HCT116 (cell line): ENCODE measurements around the gene IMMP2L. TPM values are rescaled to one million over a fixed set of nuclear protein-coding genes. Genes with fewer than 3 reads are reported as not detected.

Experiments
- ATAC-seq: fragments of 200-7000 bp; cut with Tn5 transposase; 2 replicates; pipeline ENCODE4 v1.9.1; 2020; ENCODE audit warnings: mild to moderate bottlenecking, moderate library complexity
- BruUV-seq: library from RNA; stranded (reverse); fragments of 400-500 nt; replicated peaks from 2 replicates; lab custom pipeline; 2021; lab: Mats Ljungman, UMichigan
- CTCF ChIA-PET: fragments of 300-600 bp; sonication (Branson Sonifier 250); formaldehyde crosslinking; loops from one replicate; lab custom pipeline; 2021; ENCODE audit warnings: antibody characterized with exemption; lab: Charles Lee
- POLR2A ChIA-PET: fragments of 300-600, 350-600 bp; sonication (Branson Sonifier 250); formaldehyde crosslinking; loops from one replicate; lab custom pipeline; 2021; ENCODE audit warnings: antibody characterized with exemption; lab: Charles Lee
- RAD21 ChIA-PET, 2 experiments: fragments of 300-600 bp; sonication (Branson Sonifier 250); formaldehyde crosslinking; loops; one replicate each; lab custom pipeline; 2023; ENCODE audit warnings: low total read pairs in 2 of 2; ENCODE audit not compliant: uncharacterized antibody in 2 of 2, unreplicated experiment in 2 of 2, low non-redundant PET in 1 of 2; lab: Charles Lee
- DNase-seq: peaks from one replicate; pipeline ENCODE4 v3.0.0-alpha.2; 2010; ENCODE audit warnings: low read depth, low spot score
- H2AFZ ChIP-seq: fragments of 200-600 bp; shearing (Covaris generic), sonication (generic); 2 replicates; pipeline ENCODE4 v1.6.1; 2017; ENCODE audit warnings: low read depth, mixed run types, mixed read lengths, antibody characterized with exemption, low read length; ENCODE audit not compliant: poor library complexity, severe bottlenecking
- H3K27ac ChIP-seq: 2 replicates; pipeline ENCODE4 v1.5.1; 2012; ENCODE audit warnings: low read depth, low read length
- H3K27me3 ChIP-seq: fragments of 200-600 bp; sonication (generic); 2 replicates; pipeline ENCODE4 v1.6.1; 2016; ENCODE audit warnings: mixed run types, low read length, mixed read lengths; ENCODE audit not compliant: insufficient read depth
- H3K36me3 ChIP-seq, 2 experiments: fragments of 200-500 bp in 1 of 2; fragments of 200-600 bp in 1 of 2; sonication (Bioruptor generic) in 1 of 2; sonication (generic) in 1 of 2; 2 replicates each; pipeline versions ENCODE4 v1.5.1 to v1.6.1; 2014 to 2016; ENCODE audit warnings: low read length in 2 of 2, inconsistent platforms in 1 of 2, mixed read lengths in 1 of 2, mixed run types in 1 of 2; ENCODE audit not compliant: insufficient read depth in 2 of 2, control insufficient read depth in 1 of 2
- H3K4me1 ChIP-seq, 2 experiments: fragments of 200-600 bp in 1 of 2; sonication (generic) in 1 of 2; 2 replicates each; pipeline versions ENCODE4 v1.5.1 to v1.6.1; 2012 to 2017; ENCODE audit warnings: low read length in 2 of 2, inconsistent platforms in 1 of 2, mild to moderate bottlenecking in 1 of 2, mixed read lengths in 1 of 2, mixed run types in 1 of 2, moderate library complexity in 1 of 2; ENCODE audit not compliant: insufficient read depth in 2 of 2, control insufficient read depth in 1 of 2
- H3K4me2 ChIP-seq: fragments of 200-600 bp; sonication (generic); 2 replicates; pipeline ENCODE4 v1.6.1; 2017; ENCODE audit warnings: mixed run types, low read length, mixed read lengths
- H3K4me3 ChIP-seq, 2 experiments: fragments of 200-600 bp in 1 of 2; sonication (generic) in 1 of 2; replicated peaks in 1 of 2; 2 replicates each; pipeline ENCODE4 v1.5.1; 2011 to 2016; ENCODE audit warnings: low read length in 2 of 2, control low read depth in 1 of 2, low read depth in 1 of 2, mild to moderate bottlenecking in 1 of 2, mixed read lengths in 1 of 2, mixed run types in 1 of 2
- H3K79me2 ChIP-seq: fragments of 200-600 bp; sonication (generic); 2 replicates; pipeline ENCODE4 v1.6.1; 2017; ENCODE audit warnings: mild to moderate bottlenecking, mixed run types, low read length, moderate library complexity, mixed read lengths; ENCODE audit not compliant: insufficient read depth
- H3K9ac ChIP-seq: fragments of 200-600 bp; sonication (generic); 2 replicates; pipeline ENCODE4 v1.6.1; 2016; ENCODE audit warnings: low read length, mixed read lengths
- H3K9me2 ChIP-seq: fragments of 200-600 bp; sonication (generic), shearing (Covaris generic); 2 replicates; pipeline ENCODE4 v1.6.1; 2017; ENCODE audit warnings: mixed run types, mild to moderate bottlenecking, moderate library complexity; ENCODE audit not compliant: insufficient read depth
- H3K9me3 ChIP-seq, 2 experiments: fragments of 200-500 bp in 1 of 2; fragments of 200-600 bp in 1 of 2; sonication (Bioruptor generic) in 1 of 2; sonication (generic) in 1 of 2; 2 replicates each; pipeline ENCODE4 v1.6.1; 2014 to 2017; ENCODE audit warnings: low read length in 2 of 2, mixed read lengths in 2 of 2, inconsistent platforms in 1 of 2, low read depth in 1 of 2, mild to moderate bottlenecking in 1 of 2, mixed run types in 1 of 2, moderate library complexity in 1 of 2; ENCODE audit not compliant: control insufficient read depth in 1 of 2, insufficient read depth in 1 of 2
- H4K20me1 ChIP-seq: fragments of 200-600 bp; sonication (generic), shearing (Covaris generic); 2 replicates; pipeline ENCODE4 v1.6.1; 2017; ENCODE audit warnings: mixed run types, mild to moderate bottlenecking, moderate library complexity; ENCODE audit not compliant: insufficient read depth
- CEBPB ChIP-seq: IDR thresholded peaks from 2 replicates; pipeline ENCODE4 v1.6.1; 2012; ENCODE audit warnings: low read depth
- EGR1 ChIP-seq: IDR thresholded peaks from 2 replicates; pipeline ENCODE4 v1.6.1; 2012; ENCODE audit warnings: low read depth
- ELF1 ChIP-seq: IDR thresholded peaks from 2 replicates; pipeline ENCODE4 v1.6.1; 2012; ENCODE audit warnings: low read depth, borderline replicate concordance
- EZH2 ChIP-seq: fragments of 200-600 bp; sonication (generic); IDR thresholded peaks from 2 replicates; pipeline ENCODE4 v1.6.1; 2017; ENCODE audit warnings: antibody characterized with exemption, mixed run types
- EZH2phosphoT487 ChIP-seq: fragments of 200-600 bp; IDR thresholded peaks from 2 replicates; pipeline ENCODE4 v1.6.1; 2018; ENCODE audit warnings: antibody characterized with exemption, borderline replicate concordance
- FOSL1 ChIP-seq: IDR thresholded peaks from 2 replicates; pipeline ENCODE4 v1.6.1; 2012; ENCODE audit warnings: low read depth
- JUND ChIP-seq: IDR thresholded peaks from 2 replicates; pipeline ENCODE4 v1.6.1; 2012
- POLR2A ChIP-seq: IDR thresholded peaks from 2 replicates; pipeline ENCODE4 v1.7.0; 2011; ENCODE audit warnings: borderline replicate concordance; ENCODE audit not compliant: insufficient read depth, insufficient read length; ENCODE audit errors: extremely low read depth
- POLR2AphosphoS5 ChIP-seq: IDR thresholded peaks from 2 replicates; pipeline ENCODE4 v1.6.1; 2011; ENCODE audit warnings: mild to moderate bottlenecking, low read depth, low read length, moderate library complexity
- RAD21 ChIP-seq: IDR thresholded peaks from 2 replicates; pipeline ENCODE4 v1.6.1; 2012; ENCODE audit warnings: low read depth, mild to moderate bottlenecking
- SIN3A ChIP-seq: IDR thresholded peaks from 2 replicates; pipeline ENCODE4 v1.6.1; 2012; ENCODE audit warnings: low read depth
- TCF7L2 ChIP-seq: IDR thresholded peaks from 2 replicates; pipeline ENCODE4 v1.7.0; 2011; ENCODE audit warnings: borderline replicate concordance, inconsistent platforms; ENCODE audit not compliant: insufficient read depth, insufficient read length; ENCODE audit errors: extremely low read depth
- YY1 ChIP-seq: IDR thresholded peaks from 2 replicates; pipeline ENCODE4 v1.6.1; 2011; ENCODE audit warnings: low read length, low read depth, moderate library complexity, mild to moderate bottlenecking; ENCODE audit not compliant: insufficient replicate concordance; ENCODE audit errors: extremely low read depth
- ZFX ChIP-seq: fragments of 450-650 bp; IDR thresholded peaks from 2 replicates; pipeline ENCODE4 v1.6.1; 2017
- ZNF274 ChIP-seq: fragments of 200-500 bp; sonication (Bioruptor generic); IDR thresholded peaks from 2 replicates; pipeline ENCODE4 v1.6.1; 2014; ENCODE audit warnings: mild to moderate bottlenecking, low read depth, low read length, inconsistent platforms
- intact Hi-C: fragments of 100-400 bp; cut with micrococcal nuclease; formaldehyde crosslinking; loops from 2 replicates; pipeline ENCODE4 v1.10.0; 2022
- total RNA-seq: library from RNA; stranded (reverse); gene quantifications from one replicate; pipeline ENCODE4 v1.2.1, GENCODE V29; 2021; ENCODE audit not compliant: unreplicated experiment
- TF ChIP-seq, protein P1 (sequence below): IDR thresholded peaks from 2 replicates; pipeline ENCODE4 v1.6.1; 2011; ENCODE audit warnings: mild to moderate bottlenecking, low read length, moderate library complexity; ENCODE audit not compliant: insufficient replicate concordance; ENCODE audit errors: extremely low read depth
- TF ChIP-seq, protein P2 (sequence below), 3 experiments: fragments of 200-600 bp in 1 of 3; sonication (generic) in 1 of 3; IDR thresholded peaks in 2 of 3; conservative IDR thresholded peaks in 1 of 3; 2 replicates each; pipeline ENCODE4 v1.5.1; 2012 to 2017; ENCODE audit warnings: low read depth in 2 of 3, low read length in 2 of 3, antibody characterized with exemption in 1 of 3, borderline replicate concordance in 1 of 3, control low read depth in 1 of 3, mild to moderate bottlenecking in 1 of 3, mixed read lengths in 1 of 3, mixed run types in 1 of 3, moderate library complexity in 1 of 3; ENCODE audit not compliant: insufficient read depth in 1 of 3
- TF ChIP-seq, protein P3 (sequence below): IDR thresholded peaks from 2 replicates; pipeline ENCODE4 v1.6.1; 2012; ENCODE audit warnings: low read depth
- TF ChIP-seq, protein P4 (sequence below): IDR thresholded peaks from 2 replicates; pipeline ENCODE4 v1.6.1; 2012
- TF ChIP-seq, protein P5 (sequence below): IDR thresholded peaks from 2 replicates; pipeline ENCODE4 v1.6.1; 2012

IMMP2L gene
- total RNA-seq, 1 experiment from 2014 or later: 21.1 TPM

DNA sequence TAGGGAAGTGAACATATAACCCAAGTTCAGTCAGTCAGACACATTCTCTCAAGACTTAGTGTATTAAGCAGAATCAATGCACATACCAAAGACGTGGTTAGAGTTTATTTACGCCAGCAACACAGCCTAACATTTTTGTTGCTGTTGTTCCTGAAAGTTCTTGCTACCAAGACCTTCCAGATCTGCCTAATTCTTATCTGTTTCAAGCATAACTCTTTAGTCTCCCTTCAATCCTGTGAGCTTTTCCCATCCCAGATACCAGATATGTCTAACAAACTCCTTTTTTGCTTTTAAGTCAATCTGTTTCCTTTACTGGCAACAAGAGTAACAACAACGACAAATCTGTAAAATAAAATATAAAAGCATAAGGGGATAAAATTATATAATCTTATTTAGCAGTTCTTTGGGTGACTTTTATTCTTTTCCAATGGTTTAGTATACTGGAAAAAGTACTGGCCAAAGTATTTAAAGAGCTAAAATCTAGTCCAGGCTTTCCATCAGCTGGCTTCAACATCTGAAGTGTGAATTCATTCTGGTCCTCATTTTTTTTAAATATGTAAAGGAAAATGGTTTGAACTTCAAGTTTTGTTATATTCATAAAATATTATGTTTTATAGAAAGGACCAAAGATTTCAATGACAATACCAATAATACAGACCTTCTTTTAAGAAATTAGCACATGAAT, 193.8 kb downstream of the IMMP2L start:
- CTCF ChIA-PET: no interaction called here
- Histone ChIP-seq H3K36me3 (no peaks in the 10 kb centered on the region), H3K27ac (no peak overlapping the region), H3K4me1 (peaks cover 14% of the 10 kb centered on the region in 2 experiments; a peak in 2 of 4 replicates), H3K79me2 (no peaks in the 10 kb centered on the region), H3K9me3 (no peaks in the 10 kb centered on the region), H3K4me2 (no peak overlapping the region), H4K20me1 (no peaks in the 10 kb centered on the region), H3K9me2 (no peaks in the 10 kb centered on the region), H2AFZ (no peak overlapping the region), H3K27me3 (no peaks in the 10 kb centered on the region), H3K9ac (no peak overlapping the region), H3K4me3 (no peak overlapping the region)
- TF ChIP-seq JUND (no peak), TCF7L2 (no peak), POLR2AphosphoS5 (no peak), ELF1 (no peak), ZNF274 (no peak), YY1 (no peak), ZFX (no peak), POLR2A (no peak), FOSL1 (no peak), SIN3A (no peak), CEBPB (no peak), EZH2 (no peak), RAD21 (no peak), EZH2phosphoT487 (no peak), EGR1 (no peak)
- TF ChIP-seq, protein P1, sequence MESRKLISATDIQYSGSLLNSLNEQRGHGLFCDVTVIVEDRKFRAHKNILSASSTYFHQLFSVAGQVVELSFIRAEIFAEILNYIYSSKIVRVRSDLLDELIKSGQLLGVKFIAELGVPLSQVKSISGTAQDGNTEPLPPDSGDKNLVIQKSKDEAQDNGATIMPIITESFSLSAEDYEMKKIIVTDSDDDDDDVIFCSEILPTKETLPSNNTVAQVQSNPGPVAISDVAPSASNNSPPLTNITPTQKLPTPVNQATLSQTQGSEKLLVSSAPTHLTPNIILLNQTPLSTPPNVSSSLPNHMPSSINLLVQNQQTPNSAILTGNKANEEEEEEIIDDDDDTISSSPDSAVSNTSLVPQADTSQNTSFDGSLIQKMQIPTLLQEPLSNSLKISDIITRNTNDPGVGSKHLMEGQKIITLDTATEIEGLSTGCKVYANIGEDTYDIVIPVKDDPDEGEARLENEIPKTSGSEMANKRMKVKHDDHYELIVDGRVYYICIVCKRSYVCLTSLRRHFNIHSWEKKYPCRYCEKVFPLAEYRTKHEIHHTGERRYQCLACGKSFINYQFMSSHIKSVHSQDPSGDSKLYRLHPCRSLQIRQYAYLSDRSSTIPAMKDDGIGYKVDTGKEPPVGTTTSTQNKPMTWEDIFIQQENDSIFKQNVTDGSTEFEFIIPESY: no peak
- TF ChIP-seq, protein P2, sequence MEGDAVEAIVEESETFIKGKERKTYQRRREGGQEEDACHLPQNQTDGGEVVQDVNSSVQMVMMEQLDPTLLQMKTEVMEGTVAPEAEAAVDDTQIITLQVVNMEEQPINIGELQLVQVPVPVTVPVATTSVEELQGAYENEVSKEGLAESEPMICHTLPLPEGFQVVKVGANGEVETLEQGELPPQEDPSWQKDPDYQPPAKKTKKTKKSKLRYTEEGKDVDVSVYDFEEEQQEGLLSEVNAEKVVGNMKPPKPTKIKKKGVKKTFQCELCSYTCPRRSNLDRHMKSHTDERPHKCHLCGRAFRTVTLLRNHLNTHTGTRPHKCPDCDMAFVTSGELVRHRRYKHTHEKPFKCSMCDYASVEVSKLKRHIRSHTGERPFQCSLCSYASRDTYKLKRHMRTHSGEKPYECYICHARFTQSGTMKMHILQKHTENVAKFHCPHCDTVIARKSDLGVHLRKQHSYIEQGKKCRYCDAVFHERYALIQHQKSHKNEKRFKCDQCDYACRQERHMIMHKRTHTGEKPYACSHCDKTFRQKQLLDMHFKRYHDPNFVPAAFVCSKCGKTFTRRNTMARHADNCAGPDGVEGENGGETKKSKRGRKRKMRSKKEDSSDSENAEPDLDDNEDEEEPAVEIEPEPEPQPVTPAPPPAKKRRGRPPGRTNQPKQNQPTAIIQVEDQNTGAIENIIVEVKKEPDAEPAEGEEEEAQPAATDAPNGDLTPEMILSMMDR (IDR thresholded peaks at IDR 0.05 in 2 of 3, conservative IDR thresholded peaks at IDR 0.05 in 1 of 3; ENCODE audit: borderline replicate concordance in 1 of 3, insufficient read depth in 1 of 3, low read depth in 2 of 3, low read length in 2 of 3): no peak
- TF ChIP-seq, protein P3, sequence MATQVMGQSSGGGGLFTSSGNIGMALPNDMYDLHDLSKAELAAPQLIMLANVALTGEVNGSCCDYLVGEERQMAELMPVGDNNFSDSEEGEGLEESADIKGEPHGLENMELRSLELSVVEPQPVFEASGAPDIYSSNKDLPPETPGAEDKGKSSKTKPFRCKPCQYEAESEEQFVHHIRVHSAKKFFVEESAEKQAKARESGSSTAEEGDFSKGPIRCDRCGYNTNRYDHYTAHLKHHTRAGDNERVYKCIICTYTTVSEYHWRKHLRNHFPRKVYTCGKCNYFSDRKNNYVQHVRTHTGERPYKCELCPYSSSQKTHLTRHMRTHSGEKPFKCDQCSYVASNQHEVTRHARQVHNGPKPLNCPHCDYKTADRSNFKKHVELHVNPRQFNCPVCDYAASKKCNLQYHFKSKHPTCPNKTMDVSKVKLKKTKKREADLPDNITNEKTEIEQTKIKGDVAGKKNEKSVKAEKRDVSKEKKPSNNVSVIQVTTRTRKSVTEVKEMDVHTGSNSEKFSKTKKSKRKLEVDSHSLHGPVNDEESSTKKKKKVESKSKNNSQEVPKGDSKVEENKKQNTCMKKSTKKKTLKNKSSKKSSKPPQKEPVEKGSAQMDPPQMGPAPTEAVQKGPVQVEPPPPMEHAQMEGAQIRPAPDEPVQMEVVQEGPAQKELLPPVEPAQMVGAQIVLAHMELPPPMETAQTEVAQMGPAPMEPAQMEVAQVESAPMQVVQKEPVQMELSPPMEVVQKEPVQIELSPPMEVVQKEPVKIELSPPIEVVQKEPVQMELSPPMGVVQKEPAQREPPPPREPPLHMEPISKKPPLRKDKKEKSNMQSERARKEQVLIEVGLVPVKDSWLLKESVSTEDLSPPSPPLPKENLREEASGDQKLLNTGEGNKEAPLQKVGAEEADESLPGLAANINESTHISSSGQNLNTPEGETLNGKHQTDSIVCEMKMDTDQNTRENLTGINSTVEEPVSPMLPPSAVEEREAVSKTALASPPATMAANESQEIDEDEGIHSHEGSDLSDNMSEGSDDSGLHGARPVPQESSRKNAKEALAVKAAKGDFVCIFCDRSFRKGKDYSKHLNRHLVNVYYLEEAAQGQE: no peak
- TF ChIP-seq, protein P4, sequence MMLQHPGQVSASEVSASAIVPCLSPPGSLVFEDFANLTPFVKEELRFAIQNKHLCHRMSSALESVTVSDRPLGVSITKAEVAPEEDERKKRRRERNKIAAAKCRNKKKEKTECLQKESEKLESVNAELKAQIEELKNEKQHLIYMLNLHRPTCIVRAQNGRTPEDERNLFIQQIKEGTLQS: no peak
- TF ChIP-seq, protein P5, sequence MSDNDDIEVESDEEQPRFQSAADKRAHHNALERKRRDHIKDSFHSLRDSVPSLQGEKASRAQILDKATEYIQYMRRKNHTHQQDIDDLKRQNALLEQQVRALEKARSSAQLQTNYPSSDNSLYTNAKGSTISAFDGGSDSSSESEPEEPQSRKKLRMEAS: no peak
- intact Hi-C loops: no loop called here
- DNase-seq: no peak
- POLR2A ChIA-PET: no interaction called here
- RAD21 ChIA-PET: no interaction called here
- no TSS peak for BruUV-seq
- ATAC-seq: no peak
